Gastrocnemius medialis (tissue), 4 donors: ENCODE results near the gene BLZF1. TPM values are rescaled to one million over a fixed set of nuclear protein-coding genes. Genes with fewer than 3 reads are reported as not detected.
"Not testable (repeated sequence)": the region's sequence is repeated elsewhere in the genome, so short reads cannot be mapped to it uniquely, and the experiment has no call there.

Experiments
- ATAC-seq, 2 donors: fragments of 150-250 bp; one replicate each; pipeline ENCODE4 v1.9.1; 2016
- DNase-seq, 2 donors: peaks; one replicate each; pipeline ENCODE4 v3.0.0-alpha.2; 2019
- H3K27ac ChIP-seq, 4 donors: fragments of 200-600 bp; sonication (generic); 1 replicate in 1 of 4; 2 replicates in 3 of 4; pipeline ENCODE4 v1.5.1; 2016 to 2018; ENCODE audit warnings: mild to moderate bottlenecking in 2 of 4, moderate library complexity in 1 of 4
- H3K27me3 ChIP-seq, 3 donors: fragments of 200-600 bp; sonication (generic) in 2 of 3; 1 replicate in 1 of 3; 2 replicates in 2 of 3; pipeline versions ENCODE4 v1.5.1 to v1.6.0; 2016 to 2019; ENCODE audit warnings: mild to moderate bottlenecking in 1 of 3, moderate library complexity in 1 of 3
- H3K36me3 ChIP-seq, 2 donors: fragments of 200-600 bp; sonication (generic) in 1 of 2; one replicate each; pipeline ENCODE4 v1.5.1; 2017 to 2018
- H3K4me1 ChIP-seq, 2 donors: fragments of 200-600 bp; sonication (generic) in 1 of 2; one replicate each; pipeline ENCODE4 v1.5.1; 2016 to 2017; ENCODE audit warnings: mild to moderate bottlenecking in 2 of 2
- H3K4me3 ChIP-seq, 4 donors: fragments of 200-600 bp; sonication (generic) in 3 of 4; 1 replicate in 1 of 4; 2 replicates in 3 of 4; pipeline ENCODE4 v1.5.1; 2016 to 2019; ENCODE audit warnings: mild to moderate bottlenecking in 2 of 4
- H3K9me3 ChIP-seq, 3 donors: fragments of 200-600 bp; sonication (generic) in 2 of 3; 1 replicate in 1 of 3; 2 replicates in 2 of 3; pipeline ENCODE4 v1.5.1; 2016 to 2019
- POLR2A ChIP-seq, 2 donors: fragments of 450-650 bp; IDR thresholded peaks; one replicate each; pipeline ENCODE4 v1.6.1; 2017; ENCODE audit warnings: antibody characterized with exemption in 2 of 2, mild to moderate bottlenecking in 2 of 2, moderate library complexity in 2 of 2
- in situ Hi-C, 4 donors: fragments of 200-750 bp; cut with MboI; loops; one replicate each; pipeline versions ENCODE4 v1.15.0 to v1.8.0; 2017; ENCODE audit warnings: low sequenced_read_pairs in 4 of 4
- intact Hi-C: fragments of 100-400 bp; cut with DNase I; formaldehyde crosslinking; loops from one replicate; pipeline ENCODE4 v1.15.1; 2023; ENCODE audit warnings: low total_unique reads
- total RNA-seq, 4 donors: library from RNA; depleted of rRNA; stranded (reverse); fragments of >200 nt; gene quantifications; one replicate each; pipeline versions ENCODE4 v1.1.0 to v1.2.3, GENCODE V29; 2016
- TF ChIP-seq, protein P1 (sequence below), 5 experiments: fragments of 450-650 bp in 3 of 5; fragments of 200-600 bp in 2 of 5; sonication (generic) in 2 of 5; IDR thresholded peaks in 4 of 5; conservative IDR thresholded peaks in 1 of 5; 1 replicate in 4 of 5; 2 replicates in 1 of 5; pipeline ENCODE4 v1.5.1; 2016 to 2019; ENCODE audit warnings: antibody characterized with exemption in 5 of 5, mild to moderate bottlenecking in 3 of 5, moderate library complexity in 3 of 5

Gene BLZF1
- total RNA-seq, 4 donors from 2014 or later: 10.2 to 17.7 (median 14.6) TPM

DNA sequence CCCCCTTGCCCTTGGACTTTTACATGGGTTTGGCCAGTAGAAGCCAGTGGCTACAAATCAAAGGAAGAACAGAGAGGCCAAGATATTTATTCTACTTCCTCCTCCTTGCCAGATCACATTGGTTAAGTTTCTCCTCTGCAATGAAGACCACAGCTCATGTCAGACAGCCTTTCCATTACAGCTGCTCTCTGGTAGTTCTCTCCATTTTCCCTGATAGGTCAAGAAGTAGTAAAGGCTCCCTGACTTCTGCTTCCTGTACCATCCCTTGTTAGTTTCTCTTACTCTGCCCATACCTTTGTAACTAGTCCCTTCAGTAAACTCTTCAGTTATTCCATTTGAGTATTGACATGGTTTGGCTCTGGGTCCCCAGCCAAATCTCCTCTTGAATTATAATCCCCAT, 28.2 kb upstream of the BLZF1 start:
- H3K4me3 ChIP-seq: no peak overlapping the region
- no peaks in the 10 kb centered on the region for H3K27me3 ChIP-seq
- no peaks in the 10 kb centered on the region for H3K36me3 ChIP-seq
- no peaks in the 10 kb centered on the region for H3K9me3 ChIP-seq
- in situ Hi-C loops: loop anchor here (5.0 to 25.0 kb wide), 6 partner anchors 735 to 1005 kb away; no protein-coding TSS in a partner anchor
- no peak for ATAC-seq
- H3K4me1 ChIP-seq: no peaks in the 10 kb centered on the region
- DNase-seq: no peak
- TF ChIP-seq POLR2A (IDR thresholded peaks at IDR 0.05): no peak
- TF ChIP-seq, protein P1, sequence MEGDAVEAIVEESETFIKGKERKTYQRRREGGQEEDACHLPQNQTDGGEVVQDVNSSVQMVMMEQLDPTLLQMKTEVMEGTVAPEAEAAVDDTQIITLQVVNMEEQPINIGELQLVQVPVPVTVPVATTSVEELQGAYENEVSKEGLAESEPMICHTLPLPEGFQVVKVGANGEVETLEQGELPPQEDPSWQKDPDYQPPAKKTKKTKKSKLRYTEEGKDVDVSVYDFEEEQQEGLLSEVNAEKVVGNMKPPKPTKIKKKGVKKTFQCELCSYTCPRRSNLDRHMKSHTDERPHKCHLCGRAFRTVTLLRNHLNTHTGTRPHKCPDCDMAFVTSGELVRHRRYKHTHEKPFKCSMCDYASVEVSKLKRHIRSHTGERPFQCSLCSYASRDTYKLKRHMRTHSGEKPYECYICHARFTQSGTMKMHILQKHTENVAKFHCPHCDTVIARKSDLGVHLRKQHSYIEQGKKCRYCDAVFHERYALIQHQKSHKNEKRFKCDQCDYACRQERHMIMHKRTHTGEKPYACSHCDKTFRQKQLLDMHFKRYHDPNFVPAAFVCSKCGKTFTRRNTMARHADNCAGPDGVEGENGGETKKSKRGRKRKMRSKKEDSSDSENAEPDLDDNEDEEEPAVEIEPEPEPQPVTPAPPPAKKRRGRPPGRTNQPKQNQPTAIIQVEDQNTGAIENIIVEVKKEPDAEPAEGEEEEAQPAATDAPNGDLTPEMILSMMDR (IDR thresholded peaks at IDR 0.05 in 4 of 5, conservative IDR thresholded peaks at IDR 0.05 in 1 of 5): no peak
- no peak overlapping the region for H3K27ac ChIP-seq
- intact Hi-C loops: no loop called here

DNA sequence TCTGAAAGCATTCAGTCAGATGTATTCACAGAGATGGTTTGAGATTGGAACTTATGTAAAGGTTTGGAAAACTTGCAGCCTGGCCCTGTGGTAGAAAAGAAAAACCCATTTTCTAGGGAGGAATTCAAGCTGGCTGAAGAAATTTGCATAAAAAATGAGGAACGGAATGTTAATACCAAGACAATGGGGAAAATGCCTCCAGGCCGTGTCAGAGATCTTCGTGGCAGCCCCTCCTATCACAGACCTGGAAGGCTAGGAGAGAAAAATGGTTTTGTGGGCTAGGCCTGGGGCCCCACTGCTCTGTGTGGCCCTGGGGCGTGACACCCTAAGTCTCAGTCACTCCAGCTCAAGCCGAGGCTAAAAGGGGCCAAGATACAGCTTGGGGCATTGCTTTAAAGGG, 27.1 kb upstream of the BLZF1 start:
- no peak overlapping the region for H3K27ac ChIP-seq
- TF ChIP-seq, protein P1 (IDR thresholded peaks at IDR 0.05 in 4 of 5, conservative IDR thresholded peaks at IDR 0.05 in 1 of 5): no peak
- no peak for TF ChIP-seq POLR2A (IDR thresholded peaks at IDR 0.05)
- no peak for DNase-seq
- no peak for ATAC-seq
- in situ Hi-C loops (loop anchor here (5.0 to 25.0 kb wide), 6 partner anchors 736 to 1006 kb away; no protein-coding TSS in a partner anchor), intact Hi-C loops (no loop called here)
- no peaks in the 10 kb centered on the region for H3K36me3 ChIP-seq
- no peaks in the 10 kb centered on the region for H3K9me3 ChIP-seq
- no peaks in the 10 kb centered on the region for H3K4me1 ChIP-seq
- no peak overlapping the region for H3K4me3 ChIP-seq
- no peaks in the 10 kb centered on the region for H3K27me3 ChIP-seq

DNA sequence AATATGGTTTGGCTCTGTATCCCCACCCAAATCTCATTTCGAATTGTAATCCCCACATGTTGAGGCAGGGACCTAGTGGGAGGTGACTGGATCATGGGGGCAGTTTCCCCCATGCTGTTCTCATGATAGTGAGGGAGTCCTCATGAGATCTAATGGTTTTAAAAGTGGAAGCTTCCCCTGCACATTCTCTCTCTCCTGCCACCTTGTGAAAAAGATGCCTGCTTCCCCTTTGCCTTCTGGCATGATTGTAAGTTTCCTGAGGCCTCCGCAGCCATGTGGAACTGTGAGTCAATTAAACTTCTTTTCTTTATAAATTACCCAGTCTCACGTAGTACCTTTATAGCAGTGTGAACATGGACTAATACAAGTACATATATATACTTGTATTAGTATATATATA, 25.9 kb upstream of the BLZF1 start:
- DNase-seq: not testable (repeated sequence)
- in situ Hi-C loops: loop anchor here (5.0 to 25.0 kb wide), 6 partner anchors 737 to 1007 kb away; no protein-coding TSS in a partner anchor

DNA sequence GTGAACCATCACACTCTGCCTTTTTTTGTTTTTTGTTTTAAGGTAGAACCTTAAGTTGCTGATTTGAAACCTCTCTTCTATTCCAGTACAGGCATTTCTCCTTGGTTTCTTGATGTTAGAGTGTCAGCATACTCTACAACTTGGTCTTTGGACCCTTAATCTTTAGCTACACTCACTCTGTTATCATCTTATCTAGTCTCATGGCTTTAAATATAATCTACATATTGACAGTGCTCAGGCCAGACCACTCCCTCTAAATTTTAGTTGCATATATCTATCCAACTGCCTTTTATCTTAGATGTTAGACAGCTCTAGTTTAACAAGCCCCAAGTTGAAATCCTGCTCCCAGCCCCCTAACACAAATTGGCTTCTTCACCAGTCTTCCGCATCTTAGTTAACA, 22.5 kb upstream of the BLZF1 start:
- no peak for DNase-seq
- no peak overlapping the region for H3K4me3 ChIP-seq
- intact Hi-C loops (no loop called here), in situ Hi-C loops (loop anchor here in 3 of 4 donors (10.0 to 25.0 kb wide), 5 partner anchors 741 to 1011 kb away; no protein-coding TSS in a partner anchor)
- no peaks in the 10 kb centered on the region for H3K36me3 ChIP-seq
- H3K27me3 ChIP-seq: no peaks in the 10 kb centered on the region
- no peaks in the 10 kb centered on the region for H3K4me1 ChIP-seq
- no peaks in the 10 kb centered on the region for H3K9me3 ChIP-seq
- TF ChIP-seq, protein P1 (IDR thresholded peaks at IDR 0.05 in 4 of 5, conservative IDR thresholded peaks at IDR 0.05 in 1 of 5): no peak
- no peak for TF ChIP-seq POLR2A (IDR thresholded peaks at IDR 0.05)
- no peak overlapping the region for H3K27ac ChIP-seq
- no peak for ATAC-seq

More for the DNA sequence above, 25.9 kb upstream of the BLZF1 start:
- H3K27me3 ChIP-seq, intact Hi-C loops, H3K27ac ChIP-seq, ATAC-seq, H3K4me3 ChIP-seq, H3K36me3 ChIP-seq, H3K9me3 ChIP-seq, H3K4me1 ChIP-seq: not testable (repeated sequence)

DNA sequence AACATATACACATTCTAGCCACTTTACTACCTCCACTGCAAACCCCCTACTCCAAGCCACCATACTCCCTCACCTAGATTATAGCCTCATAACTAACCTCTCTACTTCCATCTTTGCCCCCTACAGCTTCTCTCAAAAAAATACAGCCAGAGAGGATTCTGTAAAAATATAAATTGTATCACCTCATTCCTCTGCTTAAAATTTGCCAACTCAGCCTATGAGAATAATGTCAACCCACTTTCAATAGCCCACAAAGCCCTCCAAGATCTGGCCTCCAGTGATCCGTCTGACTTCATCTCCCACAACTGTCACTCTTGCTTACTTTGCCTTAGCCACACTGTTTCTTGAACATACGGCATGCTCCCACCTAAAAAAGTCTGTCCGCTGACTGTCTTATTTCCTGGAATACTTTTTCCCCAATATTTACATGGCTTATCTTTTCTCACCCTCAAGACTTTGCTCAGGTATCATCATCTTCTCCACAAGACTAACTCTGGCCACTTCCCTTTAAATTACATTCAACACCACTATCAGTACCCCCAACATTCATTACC, 21.9 kb upstream of the BLZF1 start:
- no peaks in the 10 kb centered on the region for H3K36me3 ChIP-seq
- no peak for ATAC-seq
- in situ Hi-C loops: loop anchor here in 3 of 4 donors (10.0 to 25.0 kb wide), 5 partner anchors 741 to 1011 kb away; no protein-coding TSS in a partner anchor

More for the DNA sequence above, 21.9 kb upstream of the BLZF1 start:
- TF ChIP-seq, protein P1 (IDR thresholded peaks at IDR 0.05 in 4 of 5, conservative IDR thresholded peaks at IDR 0.05 in 1 of 5): no peak
- no peak for TF ChIP-seq POLR2A (IDR thresholded peaks at IDR 0.05)
- Histone ChIP-seq H3K4me1 (no peaks in the 10 kb centered on the region), H3K4me3 (no peak overlapping the region), H3K9me3 (no peaks in the 10 kb centered on the region), H3K27ac (no peak overlapping the region), H3K27me3 (no peaks in the 10 kb centered on the region)
- DNase-seq: no peak
- intact Hi-C loops: no loop called here
